CD4-positive, alpha-beta T cell (primary cell): Measurements from ENCODE around the gene CARD9. TPM values are rescaled to one million over a fixed set of nuclear protein-coding genes. Genes with fewer than 3 reads are reported as not detected.

Experiments
- ATAC-seq: fragments of 200-7000 bp; cut with Tn5 transposase; one replicate; pipeline ENCODE4 v1.10.0; 2022; ENCODE audit warnings: mild to moderate bottlenecking; ENCODE audit not compliant: poor library complexity
- CTCF ChIA-PET: fragments of 350-600 bp; sonication (Branson Sonifier 250); formaldehyde crosslinking; loops from one replicate; lab custom pipeline; 2021; ENCODE audit warnings: antibody characterized with exemption, inconsistent platforms; lab: Charles Lee
- POLR2A ChIA-PET: fragments of 350-600 bp; sonication (Branson Sonifier 250); formaldehyde crosslinking; loops from one replicate; lab custom pipeline; 2021; ENCODE audit warnings: antibody characterized with exemption, inconsistent platforms; lab: Charles Lee
- DNase-seq, 14 experiments: peaks; one replicate each; pipeline ENCODE4 v3.0.0-alpha.2; 2013 to 2020; ENCODE audit warnings: mixed read lengths in 2 of 14
- H3K27ac ChIP-seq, 2 donors: one replicate each; pipeline versions ENCODE4 v1.5.1 to v1.7.0; 2013; ENCODE audit warnings: low read length in 2 of 2, low read depth in 1 of 2, mild to moderate bottlenecking in 1 of 2
- H3K27me3 ChIP-seq, 2 experiments: 1 replicate in 1 of 2; 2 replicates in 1 of 2; pipeline versions ENCODE4 v1.6.1 to v1.7.0; 2013; ENCODE audit warnings: low read length in 2 of 2, control low read depth in 1 of 2, mild to moderate bottlenecking in 1 of 2, moderate library complexity in 1 of 2; ENCODE audit not compliant: insufficient read depth in 2 of 2, control insufficient read depth in 1 of 2
- H3K36me3 ChIP-seq: one replicate; pipeline ENCODE4 v1.6.1; 2013; ENCODE audit warnings: low read length, control low read depth; ENCODE audit not compliant: insufficient read depth
- H3K4me1 ChIP-seq: one replicate; pipeline ENCODE4 v1.6.1; 2013; ENCODE audit warnings: low read length, control low read depth; ENCODE audit not compliant: insufficient read depth
- H3K4me3 ChIP-seq: one replicate; pipeline ENCODE4 v1.5.1; 2013; ENCODE audit warnings: mild to moderate bottlenecking, low read length, moderate library complexity
- H3K9me3 ChIP-seq, 2 experiments: 1 replicate in 1 of 2; 2 replicates in 1 of 2; pipeline versions ENCODE4 v1.6.1 to v1.7.0; 2013; ENCODE audit warnings: low read length in 2 of 2, mild to moderate bottlenecking in 2 of 2, control low read depth in 1 of 2, moderate library complexity in 1 of 2; ENCODE audit not compliant: control insufficient read depth in 1 of 2, insufficient read depth in 1 of 2
- H3K27ac Mint-ChIP-seq: one replicate; pipeline ENCODE4 v1.8.0; 2020; ENCODE audit warnings: mixed read lengths
- H3K27me3 Mint-ChIP-seq: one replicate; pipeline ENCODE4 v1.8.0; 2021; ENCODE audit warnings: mixed read lengths
- H3K36me3 Mint-ChIP-seq: one replicate; pipeline ENCODE4 v1.8.0; 2021; ENCODE audit warnings: low read depth, mixed read lengths
- H3K4me1 Mint-ChIP-seq: one replicate; pipeline ENCODE4 v1.8.0; 2021; ENCODE audit warnings: low read depth, mixed read lengths
- H3K4me3 Mint-ChIP-seq: one replicate; pipeline ENCODE4 v1.8.0; 2020; ENCODE audit warnings: mild to moderate bottlenecking, mixed read lengths
- H3K9me3 Mint-ChIP-seq: one replicate; pipeline ENCODE4 v1.8.0; 2020; ENCODE audit warnings: mixed read lengths
- CTCF ChIP-seq: fragments of 200-600 bp; IDR thresholded peaks from one replicate; pipeline ENCODE4 v1.8.0; 2022; ENCODE audit warnings: antibody characterized with exemption, mild to moderate bottlenecking
- intact Hi-C, 2 experiments: fragments of 100-400 bp; cut with DNase I in 1 of 2; cut with micrococcal nuclease in 1 of 2; formaldehyde crosslinking; loops; one replicate each; pipeline versions ENCODE4 v1.15.1 to v1.9.0; 2023 to 2025; cut with DNase I, micrococcal nuclease
- total RNA-seq, 174 experiments: library from RNA in 2 of 174; stranded (reverse) in 2 of 174; gene quantifications; one replicate each; pipeline ENCODE4 v1.2.3 and lab custom pipeline; 2021 to 2026

Gene CARD9
- total RNA-seq, 2 experiments from 2014 or later = 0.36 to 0.64 TPM

GRCh38 chr9:136316896-136317676, 56.4 kb downstream of the CARD9 start:
- POLR2A ChIA-PET = no interaction called here

GRCh38 chr9:136316271-136316751, 57.2 kb downstream of the CARD9 start:
- no peak for ATAC-seq

More at GRCh38 chr9:136316896-136317676, 56.4 kb downstream of the CARD9 start:
- H3K27ac Mint-ChIP-seq = no peak overlapping the region
- Histone ChIP-seq H3K4me3 (no peak overlapping the region), H3K4me1 (no peaks in the 10 kb centered on the region), H3K9me3 (peaks cover 3 to 24% of the 10 kb centered on the region in 2 experiments), H3K36me3 (no peaks in the 10 kb centered on the region), H3K27me3 (no peaks in the 10 kb centered on the region), H3K27ac (no peak overlapping the region)
- intact Hi-C loops = no loop called here
- no peak for TF ChIP-seq CTCF
- no peak overlapping the region for H3K4me3 Mint-ChIP-seq
- CTCF ChIA-PET = no interaction called here
- H3K27me3 Mint-ChIP-seq = peaks cover 4% of the 10 kb centered on the region
- DNase-seq = no peak
- ATAC-seq = no peak
- no peaks in the 10 kb centered on the region for H3K4me1 Mint-ChIP-seq
- no peaks in the 10 kb centered on the region for H3K36me3 Mint-ChIP-seq
- H3K9me3 Mint-ChIP-seq = no peaks in the 10 kb centered on the region

GRCh38 chr9:136314944-136315343, 58.5 kb downstream of the CARD9 start:
- DNase-seq = no peak
- ChIA-PET POLR2A (no interaction called here), CTCF (no interaction called here)
- Mint-ChIP-seq H3K27ac (no peak overlapping the region), H3K4me3 (no peak overlapping the region), H3K36me3 (no peaks in the 10 kb centered on the region), H3K27me3 (peaks cover 4% of the 10 kb centered on the region), H3K9me3 (no peaks in the 10 kb centered on the region), H3K4me1 (no peaks in the 10 kb centered on the region)
- Histone ChIP-seq H3K36me3 (no peaks in the 10 kb centered on the region), H3K4me3 (no peak overlapping the region), H3K9me3 (peaks cover 3 to 24% of the 10 kb centered on the region in 2 experiments), H3K27me3 (peaks cover 12 to 13% of the 10 kb centered on the region in 2 experiments), H3K27ac (no peak overlapping the region), H3K4me1 (peaks cover 9% of the 10 kb centered on the region)
- no peak for ATAC-seq
- no peak for TF ChIP-seq CTCF
- intact Hi-C loops = no loop called here

More at GRCh38 chr9:136316271-136316751, 57.2 kb downstream of the CARD9 start:
- Histone ChIP-seq H3K36me3 (no peaks in the 10 kb centered on the region), H3K4me1 (peaks cover 7% of the 10 kb centered on the region), H3K27ac (no peak overlapping the region), H3K9me3 (peaks cover 3 to 24% of the 10 kb centered on the region in 2 experiments), H3K4me3 (no peak overlapping the region), H3K27me3 (peaks cover 0 to 4% of the 10 kb centered on the region in 2 experiments)
- H3K4me3 Mint-ChIP-seq = no peak overlapping the region
- H3K36me3 Mint-ChIP-seq = no peaks in the 10 kb centered on the region
- ChIA-PET CTCF (no interaction called here), POLR2A (no interaction called here)
- H3K9me3 Mint-ChIP-seq = no peaks in the 10 kb centered on the region
- no peak overlapping the region for H3K27ac Mint-ChIP-seq
- TF ChIP-seq CTCF = no peak
- H3K4me1 Mint-ChIP-seq = no peaks in the 10 kb centered on the region
- H3K27me3 Mint-ChIP-seq = peaks cover 4% of the 10 kb centered on the region
- peak in 2 of 14 experiments; percentile 22 to 32 for DNase-seq
- intact Hi-C loops = no loop called here
